Loucy (cell line): ENCODE results near the gene PLCH1.

Source experiments
- H2AFZ ChIP-seq: fragments of 200-600 bp; sonication (generic); 2 replicates; pipeline ENCODE4 v1.6.0; 2016; ENCODE audit warnings: antibody characterized with exemption, mild to moderate bottlenecking, low read length, moderate library complexity
- H3F3A ChIP-seq: fragments of 200-600 bp; 2 replicates; pipeline ENCODE4 v1.6.0; 2016; ENCODE audit warnings: antibody characterized with exemption, low read depth, mild to moderate bottlenecking
- H3K27me3 ChIP-seq: fragments of 200-600 bp; sonication (generic); 2 replicates; pipeline ENCODE4 v1.6.1; 2014; ENCODE audit warnings: low read length, mild to moderate bottlenecking; ENCODE audit not compliant: insufficient read depth, poor library complexity, severe bottlenecking
- H3K36me3 ChIP-seq: fragments of 200-600 bp; sonication (generic); 2 replicates; pipeline ENCODE4 v1.6.1; 2016; ENCODE audit warnings: low read length; ENCODE audit not compliant: insufficient read depth
- H3K4me1 ChIP-seq: fragments of 200-600 bp; sonication (generic); 2 replicates; pipeline ENCODE4 v1.5.1; 2014; ENCODE audit warnings: low read length, mild to moderate bottlenecking; ENCODE audit not compliant: insufficient read depth, poor library complexity, severe bottlenecking
- H3K4me2 ChIP-seq: fragments of 200-600 bp; sonication (generic); 2 replicates; pipeline ENCODE4 v1.6.0; 2014; ENCODE audit warnings: antibody characterized with exemption, low read length, low read depth, mild to moderate bottlenecking; ENCODE audit not compliant: poor library complexity, severe bottlenecking
- H3K4me3 ChIP-seq: fragments of 200-600 bp; sonication (generic); 2 replicates; pipeline ENCODE4 v1.5.1; 2014; ENCODE audit warnings: low read length, mild to moderate bottlenecking, mixed read lengths; ENCODE audit not compliant: poor library complexity, severe bottlenecking
- H3K79me2 ChIP-seq: fragments of 200-600 bp; sonication (generic); 2 replicates; pipeline ENCODE4 v1.6.1; 2014; ENCODE audit warnings: low read length; ENCODE audit not compliant: insufficient read depth
- H3K9ac ChIP-seq: fragments of 200-600 bp; sonication (generic); 2 replicates; pipeline ENCODE4 v1.6.0; 2014; ENCODE audit warnings: mild to moderate bottlenecking, low read depth, low read length, moderate library complexity; ENCODE audit not compliant: poor library complexity, severe bottlenecking
- H3K9me2 ChIP-seq: fragments of 200-600 bp; sonication (generic); replicated peaks from 2 replicates; pipeline ENCODE4 v1.6.1; 2016; ENCODE audit warnings: low read depth, low read length, mixed read lengths
- H3K9me3 ChIP-seq: fragments of 200-600 bp; sonication (generic); 2 replicates; pipeline ENCODE4 v1.6.1; 2014; ENCODE audit warnings: mild to moderate bottlenecking, antibody characterized with exemption, low read length, low read depth; ENCODE audit not compliant: insufficient read depth
- H4K20me1 ChIP-seq: fragments of 200-600 bp; sonication (generic); 2 replicates; pipeline ENCODE4 v1.6.0; 2014; ENCODE audit warnings: antibody characterized with exemption, low read length, mild to moderate bottlenecking; ENCODE audit not compliant: insufficient read depth, poor library complexity, severe bottlenecking
- EZH2phosphoT487 ChIP-seq: fragments of 200-600 bp; IDR thresholded peaks from 2 replicates; pipeline ENCODE4 v1.6.1; 2018; ENCODE audit warnings: antibody characterized with exemption, mild to moderate bottlenecking, moderate library complexity, borderline replicate concordance
- TF ChIP-seq, protein P1 (sequence below): fragments of 200-600 bp; sonication (generic); conservative IDR thresholded peaks from 2 replicates; pipeline ENCODE4 v1.5.1; 2014; ENCODE audit warnings: mild to moderate bottlenecking, antibody characterized with exemption, low read length

PLCH1 gene

DNA sequence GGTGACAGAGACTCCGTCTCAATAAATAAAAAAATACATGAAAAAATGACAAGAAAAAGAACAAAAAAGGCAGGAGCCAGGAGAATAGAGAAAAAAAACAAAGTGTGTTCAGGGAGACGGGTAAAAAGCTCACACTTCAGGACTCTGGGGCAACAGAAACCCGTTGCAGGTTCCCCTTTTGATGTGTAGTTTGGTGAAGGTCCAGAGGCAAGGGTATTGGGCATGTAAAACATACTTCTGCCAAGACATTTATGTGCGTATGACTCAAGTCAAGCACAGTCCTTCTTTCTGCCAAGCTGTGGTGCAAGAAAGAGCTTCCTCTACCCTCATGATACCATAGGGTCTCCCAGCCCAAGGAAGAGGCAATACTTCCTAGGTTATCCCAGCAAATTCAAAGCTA, 418.0 kb downstream of the PLCH1 start:
- Histone ChIP-seq H3K79me2 (no peaks in the 10 kb centered on the region), H3K4me2 (no peak overlapping the region), H3K9me2 (no peaks in the 10 kb centered on the region), H4K20me1 (no peaks in the 10 kb centered on the region), H3K9ac (no peak overlapping the region), H3K36me3 (no peaks in the 10 kb centered on the region), H3K9me3 (no peaks in the 10 kb centered on the region), H3K4me1 (peaks cover 25% of the 10 kb centered on the region), H3F3A (no peaks in the 10 kb centered on the region), H3K27me3 (no peaks in the 10 kb centered on the region), H3K4me3 (no peak overlapping the region), H2AFZ (no peak overlapping the region)
- TF ChIP-seq, protein P1, sequence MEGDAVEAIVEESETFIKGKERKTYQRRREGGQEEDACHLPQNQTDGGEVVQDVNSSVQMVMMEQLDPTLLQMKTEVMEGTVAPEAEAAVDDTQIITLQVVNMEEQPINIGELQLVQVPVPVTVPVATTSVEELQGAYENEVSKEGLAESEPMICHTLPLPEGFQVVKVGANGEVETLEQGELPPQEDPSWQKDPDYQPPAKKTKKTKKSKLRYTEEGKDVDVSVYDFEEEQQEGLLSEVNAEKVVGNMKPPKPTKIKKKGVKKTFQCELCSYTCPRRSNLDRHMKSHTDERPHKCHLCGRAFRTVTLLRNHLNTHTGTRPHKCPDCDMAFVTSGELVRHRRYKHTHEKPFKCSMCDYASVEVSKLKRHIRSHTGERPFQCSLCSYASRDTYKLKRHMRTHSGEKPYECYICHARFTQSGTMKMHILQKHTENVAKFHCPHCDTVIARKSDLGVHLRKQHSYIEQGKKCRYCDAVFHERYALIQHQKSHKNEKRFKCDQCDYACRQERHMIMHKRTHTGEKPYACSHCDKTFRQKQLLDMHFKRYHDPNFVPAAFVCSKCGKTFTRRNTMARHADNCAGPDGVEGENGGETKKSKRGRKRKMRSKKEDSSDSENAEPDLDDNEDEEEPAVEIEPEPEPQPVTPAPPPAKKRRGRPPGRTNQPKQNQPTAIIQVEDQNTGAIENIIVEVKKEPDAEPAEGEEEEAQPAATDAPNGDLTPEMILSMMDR: no peak
- no peak for TF ChIP-seq EZH2phosphoT487

DNA sequence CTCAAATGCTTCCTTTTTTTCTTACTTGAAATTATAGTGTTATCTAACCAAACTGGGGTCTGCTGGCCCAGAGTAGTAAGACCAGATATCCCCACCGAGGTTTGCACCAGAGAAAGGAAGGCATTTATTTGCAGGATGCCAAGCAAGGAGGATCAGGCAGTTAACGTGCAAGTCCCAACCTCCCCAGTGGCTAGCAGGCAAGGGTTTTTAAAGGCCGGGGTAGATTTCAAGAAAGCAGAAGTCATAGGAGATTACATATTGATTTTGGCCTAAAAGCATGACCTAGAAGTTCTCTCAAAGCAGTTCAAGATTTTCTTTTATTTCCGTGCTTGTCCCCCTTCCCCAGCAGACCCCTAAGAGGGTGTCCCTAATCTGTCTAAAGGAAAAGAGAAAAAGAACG, 418.6 kb downstream of the PLCH1 start:
- H3K36me3 ChIP-seq: no peaks in the 10 kb centered on the region

More for the DNA sequence above, 418.6 kb downstream of the PLCH1 start:
- no peaks in the 10 kb centered on the region for H3K9me2 ChIP-seq
- H3K4me1 ChIP-seq: peaks cover 24% of the 10 kb centered on the region
- no peak overlapping the region for H3K9ac ChIP-seq
- H3K27me3 ChIP-seq: no peaks in the 10 kb centered on the region
- H2AFZ ChIP-seq: 0 out of 2 replicates have a peak overlapping the region, but pooled peaks have one; percentile 39
- H3K79me2 ChIP-seq: no peaks in the 10 kb centered on the region
- H3K4me2 ChIP-seq: no peak overlapping the region
- H4K20me1 ChIP-seq: no peaks in the 10 kb centered on the region
- H3K9me3 ChIP-seq: no peaks in the 10 kb centered on the region
- H3K4me3 ChIP-seq: no peak overlapping the region
- TF ChIP-seq, protein P1: no peak
- no peak for TF ChIP-seq EZH2phosphoT487
- no peaks in the 10 kb centered on the region for H3F3A ChIP-seq
